K562 (cell line): ENCODE results near the gene CLTC. TPM values are rescaled to one million over a fixed set of nuclear protein-coding genes. Genes with fewer than 3 reads are reported as not detected.
A peak's percentile ranks its signal among the peaks of the same experiment; 100 is the strongest.

Experiments used
- ATAC-seq: fragments of 200-7000 bp; cut with Tn5 transposase; 3 replicates; pipeline ENCODE4 v1.9.1; 2020; ENCODE audit warnings: moderate library complexity
- BruUV-seq: library from RNA; stranded (reverse); fragments of 400-500 nt; replicated peaks from 2 replicates; lab custom pipeline; 2021; lab: Mats Ljungman, UMichigan
- CTCF ChIA-PET: fragments of 300-600 bp; formaldehyde crosslinking; extraction: SDS; loops from one replicate; lab custom pipeline; 2021; ENCODE audit warnings: low intra/inter-chr PET ratio; lab: Yijun Ruan, JAX
- POLR2A ChIA-PET: fragments of 300-600, 350-650 bp; sonication (Branson Sonifier 250); formaldehyde crosslinking; extraction: SDS; loops from one replicate; lab custom pipeline; 2021; ENCODE audit warnings: antibody characterized with exemption, inconsistent platforms; lab: Yijun Ruan, JAX
- DNase-seq, 4 experiments: peaks; one replicate each; pipeline versions ENCODE4 v3.0.0 to v3.0.0-alpha.2; 2011 to 2018; ENCODE audit warnings: low spot score in 3 of 4, mixed read lengths in 3 of 4; ENCODE audit errors: extremely low read depth in 1 of 4
- FAIRE-seq: peaks from 2 replicates; lab custom pipeline; 2011; peaks lifted over from hg19 to GRCh38; lab: Jason Lieb, UNC
- H2AFZ ChIP-seq: 2 replicates; pipeline ENCODE4 v1.6.0; 2011; ENCODE audit warnings: low read depth, low read length, control low read depth, inconsistent platforms
- H3K27ac ChIP-seq: fragments of 200-600 bp; 3 replicates; pipeline ENCODE4 v1.8.0; 2011; ENCODE audit warnings: low read depth, mild to moderate bottlenecking, control low read depth, inconsistent platforms, low read length, moderate library complexity, mixed read lengths; ENCODE audit errors: extremely low read depth
- H3K27me3 ChIP-seq, 2 experiments: fragments of 300-600 bp in 1 of 2; 2 replicates in 1 of 2; 3 replicates in 1 of 2; pipeline versions ENCODE4 v1.6.0 to v1.8.0; 2011; ENCODE audit warnings: inconsistent platforms in 2 of 2, low read length in 2 of 2, mild to moderate bottlenecking in 1 of 2, mixed read lengths in 1 of 2, moderate library complexity in 1 of 2; ENCODE audit not compliant: control insufficient read depth in 2 of 2, insufficient read depth in 2 of 2
- H3K36me3 ChIP-seq: fragments of 300-600 bp; 3 replicates; pipeline ENCODE4 v1.8.0; 2011; ENCODE audit warnings: mild to moderate bottlenecking, low read length, inconsistent platforms; ENCODE audit not compliant: control insufficient read depth, insufficient read depth
- H3K4me1 ChIP-seq, 2 experiments: fragments of 200-600 bp in 1 of 2; replicated peaks in 1 of 2; 2 replicates in 1 of 2; 3 replicates in 1 of 2; pipeline versions ENCODE4 v1.5.1 to v1.8.0; 2011; ENCODE audit warnings: inconsistent platforms in 2 of 2, low read length in 2 of 2, mild to moderate bottlenecking in 1 of 2, mixed read lengths in 1 of 2, moderate library complexity in 1 of 2; ENCODE audit not compliant: control insufficient read depth in 2 of 2, insufficient read depth in 2 of 2
- H3K4me2 ChIP-seq: 2 replicates; pipeline ENCODE4 v1.6.1; 2011; ENCODE audit warnings: low read length, control low read depth, inconsistent platforms, mixed read lengths; ENCODE audit not compliant: insufficient read depth
- H3K4me3 ChIP-seq: fragments of 200-600 bp; sonication (generic), shearing (Covaris generic); 2 replicates; pipeline ENCODE4 v1.5.1; 2016; ENCODE audit warnings: control low read depth, inconsistent platforms
- H3K79me2 ChIP-seq: fragments of 200-600 bp; 3 replicates; pipeline ENCODE4 v1.8.0; 2011; ENCODE audit warnings: low read length, inconsistent platforms; ENCODE audit not compliant: control insufficient read depth, insufficient read depth
- H3K9ac ChIP-seq, 2 experiments: 2 replicates each; pipeline versions ENCODE4 v1.6.0 to v1.6.1; 2011; ENCODE audit warnings: low read depth in 2 of 2, low read length in 2 of 2, control low read depth in 1 of 2, inconsistent platforms in 1 of 2, mild to moderate bottlenecking in 1 of 2, mixed read lengths in 1 of 2; ENCODE audit not compliant: insufficient read depth in 1 of 2
- H3K9me1 ChIP-seq: one replicate; pipeline ENCODE4 v1.6.0; 2011; ENCODE audit warnings: inconsistent platforms, mild to moderate bottlenecking, low read length, moderate library complexity; ENCODE audit not compliant: control insufficient read depth, insufficient read depth
- H3K9me3 ChIP-seq: replicated peaks from 2 replicates; pipeline ENCODE4 v1.5.1; 2011; ENCODE audit warnings: low read depth, low read length, inconsistent platforms; ENCODE audit not compliant: control insufficient read depth, insufficient read depth
- H4K20me1 ChIP-seq: replicated peaks from 2 replicates; pipeline ENCODE4 v1.6.1; 2011; ENCODE audit warnings: low read length, inconsistent platforms, mixed read lengths; ENCODE audit not compliant: control insufficient read depth, insufficient read depth
- C11orf30 ChIP-seq: fragments of 450-650 bp; IDR thresholded peaks from 2 replicates; pipeline ENCODE4 v1.6.1; 2016; ENCODE audit warnings: low read depth, mild to moderate bottlenecking
- CGGBP1 ChIP-seq: fragments of 250-450 bp; sonication (Bioruptor Pico); IDR thresholded peaks from 2 replicates; pipeline ENCODE4 v1.9.0; 2021; ENCODE audit warnings: mild to moderate bottlenecking
- CSDE1 ChIP-seq, 2 experiments: fragments of 450-650 bp; IDR thresholded peaks; 2 replicates each; pipeline ENCODE4 v1.6.1; 2016; ENCODE audit warnings: mild to moderate bottlenecking in 1 of 2
- DIDO1 ChIP-seq: fragments of 450-650 bp; IDR thresholded peaks from 2 replicates; pipeline ENCODE4 v1.6.1; 2016; ENCODE audit warnings: low read depth, missing biosample characterization, missing genetic modification characterization
- FUS ChIP-seq: fragments of 200-400 bp; formaldehyde crosslinking; optimal IDR thresholded peaks from 2 replicates; pipeline ENCODE3; 2017; ENCODE audit warnings: low read depth, low read length
- KAT2B ChIP-seq: IDR thresholded peaks from one replicate; pipeline ENCODE4 v1.6.1; 2012; ENCODE audit warnings: low read depth, mild to moderate bottlenecking, control low read depth, inconsistent platforms, low read length, moderate library complexity
- L3MBTL2 ChIP-seq: fragments of 450-650 bp; IDR thresholded peaks from 2 replicates; pipeline ENCODE4 v1.6.1; 2016; ENCODE audit warnings: mild to moderate bottlenecking, moderate library complexity
- NR2C2 ChIP-seq, 2 experiments: fragments of 200-800 bp in 1 of 2; sonication (Bioruptor generic) in 1 of 2; sonication (generic) in 1 of 2; formaldehyde crosslinking in 1 of 2; IDR thresholded peaks; 2 replicates each; pipeline versions ENCODE4 v1.6.1 to v1.8.0; 2016 to 2022; ENCODE audit warnings: mild to moderate bottlenecking in 1 of 2, missing compliant biosample characterization in 1 of 2, missing genetic modification characterization in 1 of 2, missing genetic modification reagents in 1 of 2
- NRF1 ChIP-seq, 2 experiments: fragments of 450-650 bp; IDR thresholded peaks in 1 of 2; conservative IDR thresholded peaks in 1 of 2; 2 replicates each; pipeline ENCODE4 v1.6.1; 2014; ENCODE audit warnings: mild to moderate bottlenecking in 2 of 2
- POLR2AphosphoS2 ChIP-seq: IDR thresholded peaks from 2 replicates; pipeline ENCODE4 v1.6.1; 2012; ENCODE audit warnings: low read length, improper control_type of control experiment
- POLR2AphosphoS5 ChIP-seq: IDR thresholded peaks from 2 replicates; pipeline ENCODE4 v1.6.1; 2011; ENCODE audit warnings: mild to moderate bottlenecking, low read depth, low read length, moderate library complexity; ENCODE audit not compliant: control insufficient read depth, insufficient read depth
- RERE ChIP-seq: sonication (generic); formaldehyde crosslinking; IDR thresholded peaks from 2 replicates; pipeline ENCODE4 v1.8.0; 2023; ENCODE audit warnings: missing genetic modification reagents, mild to moderate bottlenecking, borderline replicate concordance
- SMAD2 ChIP-seq: fragments of 150-350 bp; IDR thresholded peaks from 2 replicates; pipeline ENCODE4 v1.6.1; 2014; ENCODE audit warnings: low read depth, mild to moderate bottlenecking, low read length
- STAG1 ChIP-seq: sonication (generic); formaldehyde crosslinking; IDR thresholded peaks from 2 replicates; pipeline ENCODE4 v1.5.0; 2020; ENCODE audit warnings: missing genetic modification reagents, borderline replicate concordance
- TCF15 ChIP-seq: fragments of 250-450 bp; sonication (Bioruptor Pico); IDR thresholded peaks from 2 replicates; pipeline ENCODE4 v1.8.0; 2022; ENCODE audit warnings: moderate library complexity, mild to moderate bottlenecking, inconsistent platforms
- ZNF212 ChIP-seq: fragments of 450-650 bp; formaldehyde crosslinking; IDR thresholded peaks from 2 replicates; pipeline ENCODE4 v1.4.0; 2020; ENCODE audit warnings: mild to moderate bottlenecking
- ZNF316 ChIP-seq: fragments of 450-650 bp; IDR thresholded peaks from 2 replicates; pipeline ENCODE4 v1.6.1; 2016
- ZNF431 ChIP-seq: sonication (generic); formaldehyde crosslinking; IDR thresholded peaks from 2 replicates; pipeline ENCODE4 v1.8.0; 2022; ENCODE audit warnings: mild to moderate bottlenecking, missing genetic modification reagents
- WGBS: fragments of 100-300 bp; shearing (Covaris generic); methylation state at CpG from one replicate; pipeline ENCODE4 v1.1.6; 2016; ENCODE audit warnings: low coverage, mixed read lengths; ENCODE audit not compliant: insufficient coverage; ENCODE audit errors: missing lambda C conversion rate; 5-methylcytosine and 5-hydroxymethylcytosine counted together
- in situ Hi-C: fragments of 300-500 bp; cut with MboI; formaldehyde crosslinking; loops from 4 replicates; pipeline ENCODE4 v1.15.0; 2018; ENCODE audit warnings: inconsistent platforms, mixed read lengths
- intact Hi-C: fragments of 100-400 bp; cut with micrococcal nuclease; formaldehyde crosslinking; loops from 2 replicates; pipeline ENCODE4 v1.14.2; 2022
- polyA plus RNA-seq, 8 experiments: library from polyadenylated mRNA; depleted of rRNA in 4 of 8; stranded (reverse) in 5 of 8; unstranded in 3 of 8; fragments of >200 nt; fragmentation: Nextera tagmentation in 2 of 8; fragmentation: Illumina TruSeq in 1 of 8; extraction: Ambion mirVana in 2 of 8; extraction: Trizol in 1 of 8; gene quantifications; 2 replicates each; pipeline versions ENCODE4 v1.2.1 to v1.2.3, GENCODE V29; 2011 to 2014; ENCODE audit warnings: inconsistent platforms in 1 of 8, missing spikeins in 1 of 8
- total RNA-seq, 7 experiments: library from RNA; depleted of rRNA in 6 of 7; stranded (reverse); fragments of >200 nt in 6 of 7; fragmentation: Illumina TruSeq in 2 of 7; extraction: Trizol in 2 of 7; gene quantifications; 2 replicates each; pipeline versions ENCODE4 v1.2.1 to v1.2.3, GENCODE V29; 2011 to 2021; ENCODE audit warnings: low replicate concordance in 1 of 7

Gene CLTC
- total and polyA plus RNA-seq, 9 of the 15 experiments (the other 6 are each of a cell fraction or from before 2014, with no cell fraction given) = 115 to 267 (median 174) TPM

- in situ Hi-C loops = no loop called here
- Histone ChIP-seq H3K79me2 (peaks cover 100% of the 10 kb centered on the region), H4K20me1 (peaks cover 76% of the 10 kb centered on the region), H2AFZ (no peak overlapping the region), H3K27ac (no peak overlapping the region), H3K9me1 (no peaks in the 10 kb centered on the region), H3K4me1 (peaks cover 11 to 64% of the 10 kb centered on the region in 2 experiments; a peak in 3 of 5 replicates), H3K4me2 (peak overlapping the region; percentile 39; the same call in 1 of the 2 replicates), H3K9ac (no peak overlapping the region), H3K9me3 (no peaks in the 10 kb centered on the region), H3K36me3 (peaks cover 86% of the 10 kb centered on the region), H3K4me3 (no peak overlapping the region), H3K27me3 (no peaks in the 10 kb centered on the region)
- POLR2A ChIA-PET = interaction anchor here (0.6 to 4.4 kb wide), 2 partner anchors 10 to 17 kb away, joined by 3 to 19 read pairs; no protein-coding TSS in a partner anchor
- CTCF ChIA-PET = no interaction called here
- BruUV-seq = no TSS peak
- DNase-seq (no peak), FAIRE-seq (no peak), ATAC-seq (no peak)
- WGBS = 85% methylated on average over 6 of the region's 6 CpGs
- intact Hi-C loops = no loop called here
- TF ChIP-seq ZNF316 (peak; percentile 24; the same call in 1 of the 2 replicates), NRF1 (conservative IDR thresholded peaks at IDR 0.05 in 1 of 2, IDR thresholded peaks at IDR 0.05 in 1 of 2) (no peak), ZNF212 (no peak), NR2C2 (CRISPR knock-in tag; IDR thresholded peaks at IDR 0.05) (no peak), NR2C2 (tag; IDR thresholded peaks at IDR 0.05) (no peak), ZNF431 (CRISPR knock-in tag) (no peak), FUS (no peak), DIDO1 (no peak), CGGBP1 (CRISPR knock-in tag) (no peak), SMAD2 (no peak), STAG1 (CRISPR knock-in tag) (no peak), POLR2AphosphoS2 (no peak), TCF15 (CRISPR knock-in tag) (no peak), RERE (no peak), CSDE1 (IDR thresholded peaks at IDR 0.05) (no peak), L3MBTL2 (no peak), KAT2B (no peak), POLR2AphosphoS5 (peak; percentile 18; the same call in 1 of the 2 replicates), C11orf30 (0 out of 2 replicates have a peak, but pooled peaks have one; percentile 27)
Measured at GRCh38 chr17:59699786-59700185, 80.1 kb downstream of the CLTC start.
